Common myeloid progenitor, CD34-positive (primary cell): ENCODE measurements around the gene HLA-DRB5.
"Not testable (repeated sequence)": the region's sequence is repeated elsewhere in the genome, so short reads cannot be mapped to it uniquely, and the experiment has no call there.

Experiments used
- CTCF ChIA-PET: fragments of 350-600 bp; sonication (Branson Sonifier 250); formaldehyde crosslinking; loops from one replicate; lab custom pipeline; 2021; ENCODE audit warnings: antibody characterized with exemption; lab: Charles Lee
- POLR2A ChIA-PET: fragments of 350-600 bp; sonication (Branson Sonifier 250); formaldehyde crosslinking; loops from one replicate; lab custom pipeline; 2021; ENCODE audit warnings: antibody characterized with exemption; lab: Charles Lee
- DNase-seq, 3 donors: peaks; one replicate each; pipeline versions ENCODE4 v3.0.0 to v3.0.0-alpha.2; 2013
- H3K27ac ChIP-seq, 2 experiments: 1 replicate in 1 of 2; 2 replicates in 1 of 2; pipeline ENCODE4 v1.7.0; 2013; ENCODE audit warnings: inconsistent platforms in 2 of 2, low read length in 2 of 2, mild to moderate bottlenecking in 2 of 2, low read depth in 1 of 2, moderate library complexity in 1 of 2; ENCODE audit not compliant: severe bottlenecking in 2 of 2, insufficient read depth in 1 of 2, poor library complexity in 1 of 2
- H3K27me3 ChIP-seq, 5 experiments: replicated peaks in 2 of 5; 1 replicate in 3 of 5; 2 replicates in 2 of 5; pipeline versions ENCODE4 v1.6.1 to v1.7.0; 2013; ENCODE audit warnings: low read length in 4 of 5, mild to moderate bottlenecking in 2 of 5, moderate library complexity in 2 of 5, inconsistent platforms in 1 of 5; ENCODE audit not compliant: insufficient read depth in 5 of 5, control insufficient read depth in 4 of 5
- H3K36me3 ChIP-seq, 4 experiments: 1 replicate in 2 of 4; 2 replicates in 2 of 4; pipeline versions ENCODE4 v1.6.1 to v1.7.0; 2013; ENCODE audit warnings: low read length in 3 of 4, control low read depth in 1 of 4, mild to moderate bottlenecking in 1 of 4; ENCODE audit not compliant: control insufficient read depth in 4 of 4, insufficient read depth in 4 of 4
- H3K4me1 ChIP-seq, 4 experiments: 1 replicate in 3 of 4; 2 replicates in 1 of 4; pipeline versions ENCODE4 v1.6.1 to v1.7.1; 2013; ENCODE audit warnings: low read length in 3 of 4, mild to moderate bottlenecking in 3 of 4, control low read depth in 1 of 4, inconsistent platforms in 1 of 4, moderate library complexity in 1 of 4; ENCODE audit not compliant: control insufficient read depth in 4 of 4, insufficient read depth in 4 of 4; ENCODE audit errors: control extremely low read depth in 1 of 4
- H3K4me3 ChIP-seq, 7 experiments: 1 replicate in 4 of 7; 2 replicates in 3 of 7; pipeline versions ENCODE4 v1.5.1 to v1.7.0; 2013; ENCODE audit warnings: mild to moderate bottlenecking in 7 of 7, low read length in 6 of 7, moderate library complexity in 6 of 7, inconsistent platforms in 2 of 7, low read depth in 2 of 7, control low read depth in 1 of 7; ENCODE audit not compliant: insufficient read depth in 4 of 7, control insufficient read depth in 1 of 7; ENCODE audit errors: extremely low read depth in 1 of 7
- H3K9me3 ChIP-seq, 5 experiments: 1 replicate in 4 of 5; 2 replicates in 1 of 5; pipeline versions ENCODE4 v1.6.1 to v1.7.1; 2013; ENCODE audit warnings: low read length in 4 of 5, mild to moderate bottlenecking in 2 of 5, inconsistent platforms in 1 of 5, low read depth in 1 of 5, moderate library complexity in 1 of 5; ENCODE audit not compliant: control insufficient read depth in 4 of 5, insufficient read depth in 2 of 5; ENCODE audit errors: control extremely low read depth in 1 of 5
- WGBS: methylation state at CpG from one replicate; pipeline ENCODE4 v1.1.5; 2013; ENCODE audit not compliant: insufficient coverage; 5-methylcytosine and 5-hydroxymethylcytosine counted together

The HLA-DRB5 gene

GRCh38 chr6:32473376-32474348 lies 56.4 kb downstream of the HLA-DRB5 start:
- not testable (repeated sequence) for H3K9me3 ChIP-seq, H3K27me3 ChIP-seq, H3K36me3 ChIP-seq
- H3K4me1 ChIP-seq: peaks cover 0 to 11% (median 7%) of the 10 kb centered on the region in 4 experiments
- CTCF ChIA-PET: interaction anchor here (1.0 kb wide), 1 partner anchor 13 kb away, joined by 3 read pairs; no protein-coding TSS in a partner anchor
- POLR2A ChIA-PET: interaction anchor here (1.7 kb wide), 1 partner anchor 8 kb away, joined by 3 read pairs; no protein-coding TSS in a partner anchor
- H3K27ac ChIP-seq: peak overlapping the region; percentile 35 to 49
- DNase-seq: peak; percentile 35 to 59 (median 53)
- 85% methylated on average over 5 of the region's 10 CpGs for WGBS
- H3K4me3 ChIP-seq: peak overlapping the region in 2 of 7 experiments; percentile 44 to 55

DNA sequence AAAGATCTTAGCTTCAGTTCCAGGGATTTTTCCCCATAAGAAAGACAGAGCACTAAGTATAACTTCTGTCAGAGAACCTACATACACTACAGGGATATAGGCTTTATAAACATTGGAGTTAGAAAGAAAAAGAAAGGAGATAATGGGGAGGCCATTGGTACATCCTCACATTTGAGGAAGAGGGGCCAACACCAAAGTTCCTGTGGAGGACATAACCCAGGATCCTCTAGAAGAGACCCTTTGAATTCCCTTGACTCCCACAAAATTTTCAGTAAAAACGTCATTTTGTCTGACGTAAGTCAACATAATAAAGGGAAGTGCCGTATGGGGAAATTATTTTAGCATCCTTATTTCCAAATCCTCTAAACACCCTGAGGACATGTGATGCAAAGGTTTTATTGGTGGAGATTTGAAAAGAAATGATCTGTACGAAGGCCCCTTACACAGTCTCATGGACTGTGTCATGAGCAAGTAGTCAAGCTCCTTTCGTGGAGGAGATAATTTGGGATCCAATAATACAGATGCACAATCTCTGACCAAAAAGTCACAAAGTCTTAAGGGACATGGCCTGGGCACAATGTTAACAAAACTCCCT lies 57.2 kb downstream of the HLA-DRB5 start:
- H3K36me3 ChIP-seq: no peaks in the 10 kb centered on the region
- ChIA-PET CTCF (no interaction called here), POLR2A (interaction anchor here (1.7 kb wide), 1 partner anchor 9 kb away, joined by 3 read pairs; no protein-coding TSS in a partner anchor)
- peak in 2 of 3 donors; percentile 46 to 50 for DNase-seq
- H3K9me3 ChIP-seq: peaks cover 0 to 3% (median 2%) of the 10 kb centered on the region in 5 experiments
- H3K4me1 ChIP-seq: peaks cover 0 to 11% (median 7%) of the 10 kb centered on the region in 4 experiments
- peak overlapping the region in 1 of 2 experiments; percentile 49 for H3K27ac ChIP-seq
- H3K4me3 ChIP-seq: peak overlapping the region in 4 of 7 experiments; percentile 9 to 45 (median 42)
- no peaks in the 10 kb centered on the region for H3K27me3 ChIP-seq
- 100% methylated on average over 2 of the region's 5 CpGs for WGBS

DNA sequence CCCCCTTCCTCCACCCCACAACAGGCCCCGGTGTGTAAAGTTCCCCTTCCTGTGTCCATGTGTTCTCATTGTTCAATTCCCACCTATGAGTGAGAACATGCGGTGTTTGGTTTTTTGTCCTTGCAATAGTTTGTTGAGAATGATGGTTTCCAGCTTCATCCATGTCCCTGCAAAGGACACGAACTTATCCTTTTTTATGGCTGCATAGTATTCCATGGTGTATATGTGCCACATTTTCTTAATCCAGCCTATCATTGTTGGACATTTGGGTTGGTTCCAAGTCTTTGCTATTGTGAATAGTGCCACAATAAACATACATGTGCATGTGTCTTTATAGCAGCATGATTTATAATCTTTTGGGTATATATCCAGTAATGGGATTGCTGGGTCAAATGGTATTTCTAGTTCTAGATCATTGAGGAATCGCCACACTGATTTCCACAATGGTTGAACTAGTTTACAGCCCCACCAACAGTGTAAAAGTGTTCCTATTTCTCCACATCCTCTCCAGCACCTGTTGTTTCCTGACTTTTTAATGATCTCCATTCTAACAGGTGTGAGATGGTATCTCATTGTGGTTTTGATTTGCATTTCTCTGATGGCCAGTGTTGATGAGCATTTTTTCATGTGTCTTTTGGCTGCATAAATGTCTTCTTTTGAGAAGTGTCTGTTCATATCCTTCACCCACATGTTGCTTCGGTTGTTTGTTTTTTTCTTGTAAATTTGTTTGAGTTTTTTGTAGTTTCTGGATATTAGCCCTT lies 62.2 kb downstream of the HLA-DRB5 start:
- H3K4me1 ChIP-seq, H3K9me3 ChIP-seq, H3K27me3 ChIP-seq, H3K27ac ChIP-seq, DNase-seq, H3K36me3 ChIP-seq, H3K4me3 ChIP-seq, CTCF ChIA-PET, POLR2A ChIA-PET: not testable (repeated sequence)
- no CpG with 5 or more reads among the region's 5 CpGs for WGBS
